ENCODE measurements around the gene NPLOC4.

GRCh38 chr17:81666342-81667191 is 29.7 kb upstream of the NPLOC4 start, which contains the start of the genes CCDC137 and OXLD1:
- TF ChIP-seq EZH2 (IDR thresholded peaks at IDR 0.05) (no peak), EZH2phosphoT487 (IDR thresholded peaks at IDR 0.05) (no peak)

Measured in neural progenitor cell (in vitro differentiated cells).